Activated naive CD8-positive, alpha-beta T cell treated with anti-CD3 and anti-CD28 coated beads, Interleukin-2, amount 10 ng/mL, durations not matched to agents 7 days and 5 days (primary cell): ENCODE measurements around the gene GNAZ. TPM values are rescaled to one million over a fixed set of nuclear protein-coding genes. Genes with fewer than 3 reads are reported as not detected.

ENCODE experiments used
- ATAC-seq: fragments of 150-1000 bp; cut with Tn5 transposase; one replicate; pipeline ENCODE4 v1.10.0; 2021; ENCODE audit warnings: low read depth, moderate library complexity
- POLR2A ChIA-PET: fragments of 350-600 bp; sonication (Branson Sonifier 250); formaldehyde crosslinking; loops from one replicate; lab custom pipeline; 2021; ENCODE audit warnings: antibody characterized with exemption; lab: Charles Lee
- DNase-seq: peaks from one replicate; pipeline ENCODE4 v3.0.0; 2021
- H3K27ac Mint-ChIP-seq: one replicate; pipeline ENCODE4 v1.8.0; 2022; ENCODE audit warnings: mild to moderate bottlenecking, mixed read lengths
- H3K27me3 Mint-ChIP-seq: one replicate; pipeline ENCODE4 v1.8.0; 2022; ENCODE audit warnings: mild to moderate bottlenecking, moderate library complexity, mixed read lengths
- H3K36me3 Mint-ChIP-seq: one replicate; pipeline ENCODE4 v1.8.0; 2021; ENCODE audit warnings: mild to moderate bottlenecking, mixed read lengths
- H3K4me1 Mint-ChIP-seq: one replicate; pipeline ENCODE4 v1.8.0; 2021; ENCODE audit warnings: mixed read lengths
- H3K4me3 Mint-ChIP-seq: one replicate; pipeline ENCODE4 v1.8.0; 2022; ENCODE audit warnings: mild to moderate bottlenecking, moderate library complexity, mixed read lengths
- H3K9me3 Mint-ChIP-seq: one replicate; pipeline ENCODE4 v1.8.0; 2021; ENCODE audit warnings: mixed read lengths
- total RNA-seq, 2 experiments: library from RNA; stranded (reverse); gene quantifications; one replicate each; pipeline ENCODE4 v1.2.3, GENCODE V29; 2021

Gene GNAZ
- total RNA-seq, 2 experiments from 2014 or later: 0.20 to 0.22 TPM

DNA sequence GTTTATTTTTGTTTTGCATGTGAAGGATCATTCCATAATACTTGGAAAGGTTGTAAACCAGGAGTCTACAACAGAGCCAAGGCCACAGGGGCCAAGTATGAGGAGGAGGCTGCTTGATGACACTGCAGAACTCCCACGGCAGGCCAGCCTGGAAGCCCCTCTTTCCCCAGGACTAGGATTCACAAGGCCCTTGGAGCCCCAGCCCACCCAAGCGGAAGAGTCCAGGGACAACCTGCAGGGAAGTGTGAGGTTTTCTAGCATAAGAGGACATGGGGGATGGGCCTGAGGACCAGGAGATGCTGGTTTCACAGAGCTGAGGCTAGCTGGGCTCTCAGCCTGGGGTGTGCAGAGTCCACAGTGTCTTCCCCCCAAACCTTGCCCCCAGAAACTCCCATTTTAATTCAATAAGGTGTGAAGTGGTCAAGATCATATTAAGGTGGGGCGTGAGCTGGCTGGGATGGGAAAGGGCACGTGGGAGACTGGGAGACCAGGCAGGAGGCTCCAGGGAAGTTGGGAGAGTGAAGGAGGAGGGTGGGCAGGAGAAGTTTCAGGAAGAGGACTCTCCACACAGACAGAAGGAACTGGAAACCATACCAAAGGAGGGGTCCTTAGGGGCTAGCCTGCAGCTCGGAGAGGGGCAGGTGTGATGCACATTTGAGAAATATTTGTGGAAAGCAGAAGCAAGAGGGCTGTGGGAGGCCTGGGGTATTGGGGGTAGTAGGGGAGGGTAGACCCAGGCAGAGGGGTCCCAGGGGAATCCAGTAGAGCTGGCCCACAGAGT is 12.4 kb downstream of the GNAZ start:
- POLR2A ChIA-PET: no interaction called here
- no peak for DNase-seq
- H3K4me1 Mint-ChIP-seq: peaks cover 6% of the 10 kb centered on the region
- no peak for ATAC-seq
- H3K27me3 Mint-ChIP-seq: peaks cover 25% of the 10 kb centered on the region
- H3K9me3 Mint-ChIP-seq: no peaks in the 10 kb centered on the region
- no peak overlapping the region for H3K4me3 Mint-ChIP-seq
- no peaks in the 10 kb centered on the region for H3K36me3 Mint-ChIP-seq
- no peak overlapping the region for H3K27ac Mint-ChIP-seq

DNA sequence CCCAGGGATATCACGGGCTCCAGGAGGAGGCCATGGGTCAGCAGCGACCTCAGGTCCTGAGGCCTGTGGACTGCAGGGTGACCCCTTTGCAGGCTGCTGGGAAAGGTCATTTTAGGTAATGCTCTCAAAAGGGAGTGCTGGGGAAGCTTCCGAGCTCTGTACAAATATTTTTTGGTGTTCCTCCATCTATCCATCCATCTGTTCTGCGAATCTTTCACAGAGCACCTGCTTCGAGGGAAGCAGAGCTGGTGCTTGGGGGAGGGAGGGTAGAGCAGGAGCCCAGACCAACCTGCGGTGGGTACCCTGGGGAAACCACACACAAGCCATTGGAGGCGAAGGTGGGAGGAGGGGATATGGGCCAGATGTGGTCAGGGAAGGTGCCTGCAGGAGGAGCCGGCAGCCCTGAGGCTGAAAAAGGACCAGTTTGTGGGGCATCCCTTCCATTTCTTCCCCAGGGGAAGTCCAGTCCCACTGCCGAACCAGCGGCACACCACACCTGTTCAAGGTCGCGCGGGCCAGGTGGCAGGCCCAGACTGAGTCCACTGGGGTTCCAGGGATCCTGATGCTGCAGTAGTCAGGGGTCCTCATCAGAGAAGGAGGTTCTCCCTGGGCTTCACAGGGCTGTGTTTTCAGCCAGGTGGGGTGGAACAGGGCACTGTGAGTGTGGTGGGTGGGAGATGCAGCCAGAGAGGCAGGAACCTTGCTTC is 13.1 kb downstream of the GNAZ start:
- DNase-seq (no peak), ATAC-seq (no peak)
- peaks cover 25% of the 10 kb centered on the region for H3K27me3 Mint-ChIP-seq
- peaks cover 13% of the 10 kb centered on the region for H3K4me1 Mint-ChIP-seq
- no peak overlapping the region for H3K4me3 Mint-ChIP-seq
- no peaks in the 10 kb centered on the region for H3K36me3 Mint-ChIP-seq
- H3K27ac Mint-ChIP-seq: no peak overlapping the region
- no peaks in the 10 kb centered on the region for H3K9me3 Mint-ChIP-seq
- POLR2A ChIA-PET: no interaction called here

DNA sequence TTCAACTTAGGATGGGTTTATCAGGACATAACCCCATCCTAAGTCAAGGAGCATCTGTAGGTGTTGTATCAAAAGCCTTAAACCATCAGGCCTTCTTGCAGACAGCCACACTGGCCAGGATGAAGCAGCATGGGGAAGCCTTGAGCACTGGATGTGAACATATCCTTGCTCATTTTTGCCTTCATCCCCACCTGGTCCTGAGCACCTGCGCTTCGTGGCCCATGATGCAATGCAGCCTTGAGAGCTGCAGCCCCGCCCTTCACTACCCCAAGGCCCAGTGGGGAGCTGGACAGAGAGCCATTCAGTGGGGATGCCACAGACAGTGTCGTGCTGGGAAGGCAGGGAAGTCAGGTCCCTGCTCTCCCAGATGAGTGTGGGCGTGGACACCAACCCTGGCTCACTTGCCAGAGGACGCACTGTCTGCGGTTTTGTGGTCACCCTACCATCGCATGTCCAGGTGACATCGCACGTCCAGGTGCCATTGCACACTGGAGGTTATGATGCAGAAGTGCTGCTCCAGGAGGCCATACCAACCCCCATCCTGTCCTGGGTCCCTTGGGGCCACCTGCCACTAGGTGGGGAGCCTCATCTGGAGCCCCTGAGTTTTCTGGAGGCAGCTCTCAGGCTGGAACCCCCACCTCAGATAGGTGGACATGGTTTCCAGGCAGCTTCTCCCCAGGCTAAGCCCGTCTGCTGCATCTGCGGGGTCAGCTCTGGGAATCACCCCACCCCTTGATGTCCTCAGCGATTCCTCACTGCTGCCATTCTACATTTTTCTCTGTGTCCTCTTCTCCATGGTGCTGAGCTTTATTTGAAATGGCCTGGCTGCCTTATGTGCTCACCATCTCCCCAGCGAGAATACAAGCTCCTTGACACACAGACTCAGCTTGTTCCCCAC is 14.4 kb downstream of the GNAZ start:
- POLR2A ChIA-PET: no interaction called here
- Mint-ChIP-seq H3K9me3 (no peaks in the 10 kb centered on the region), H3K27me3 (peaks cover 25% of the 10 kb centered on the region), H3K27ac (no peak overlapping the region), H3K4me1 (peaks cover 13% of the 10 kb centered on the region), H3K4me3 (no peak overlapping the region), H3K36me3 (no peaks in the 10 kb centered on the region)
- no peak for DNase-seq
- no peak for ATAC-seq

DNA sequence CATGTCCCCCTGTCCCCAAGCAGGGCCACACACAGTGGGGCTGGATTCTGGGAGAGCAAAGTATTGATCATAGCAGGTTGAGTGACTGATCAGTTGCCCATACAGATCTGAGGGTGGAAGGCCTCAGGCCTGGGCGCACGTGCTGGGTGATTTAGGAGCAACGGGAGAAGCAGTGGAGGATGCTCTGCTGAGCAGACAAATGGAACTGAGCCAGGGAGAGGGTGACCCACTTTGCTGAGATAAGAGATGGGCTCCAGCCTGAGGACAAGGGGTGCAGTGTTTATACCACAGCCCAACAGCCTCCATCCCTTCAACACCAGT is 15.0 kb downstream of the GNAZ start:
- no peak for DNase-seq
- H3K4me3 Mint-ChIP-seq: no peak overlapping the region
- POLR2A ChIA-PET: no interaction called here
- no peaks in the 10 kb centered on the region for H3K36me3 Mint-ChIP-seq
- peaks cover 25% of the 10 kb centered on the region for H3K27me3 Mint-ChIP-seq
- no peak for ATAC-seq
- no peaks in the 10 kb centered on the region for H3K9me3 Mint-ChIP-seq
- H3K27ac Mint-ChIP-seq: no peak overlapping the region
- H3K4me1 Mint-ChIP-seq: peaks cover 13% of the 10 kb centered on the region

DNA sequence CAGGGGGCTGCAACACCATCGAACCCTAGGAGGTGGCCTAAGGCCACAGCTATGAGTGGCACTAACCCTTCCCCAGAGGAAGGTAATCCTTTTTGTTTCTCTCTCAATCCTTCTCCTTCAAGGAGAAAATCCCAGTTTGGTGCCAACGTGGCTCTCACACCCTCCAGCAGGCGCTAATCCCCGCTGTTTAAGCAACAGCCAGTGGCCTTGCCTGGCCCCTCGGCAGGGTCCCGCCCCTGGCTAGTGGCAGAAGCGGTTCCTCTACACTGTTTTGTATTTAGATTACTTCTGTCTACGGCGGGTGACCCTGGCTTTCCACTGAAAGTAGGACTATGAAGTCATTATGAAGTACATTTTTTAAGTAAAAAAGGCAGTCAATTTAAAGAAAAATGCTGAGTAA is 15.5 kb downstream of the GNAZ start:
- DNase-seq (no peak), ATAC-seq (no peak)
- H3K27me3 Mint-ChIP-seq: peaks cover 25% of the 10 kb centered on the region
- H3K27ac Mint-ChIP-seq: no peak overlapping the region
- no peaks in the 10 kb centered on the region for H3K36me3 Mint-ChIP-seq
- H3K4me3 Mint-ChIP-seq: no peak overlapping the region
- peaks cover 12% of the 10 kb centered on the region for H3K4me1 Mint-ChIP-seq
- POLR2A ChIA-PET: no interaction called here
- no peaks in the 10 kb centered on the region for H3K9me3 Mint-ChIP-seq

DNA sequence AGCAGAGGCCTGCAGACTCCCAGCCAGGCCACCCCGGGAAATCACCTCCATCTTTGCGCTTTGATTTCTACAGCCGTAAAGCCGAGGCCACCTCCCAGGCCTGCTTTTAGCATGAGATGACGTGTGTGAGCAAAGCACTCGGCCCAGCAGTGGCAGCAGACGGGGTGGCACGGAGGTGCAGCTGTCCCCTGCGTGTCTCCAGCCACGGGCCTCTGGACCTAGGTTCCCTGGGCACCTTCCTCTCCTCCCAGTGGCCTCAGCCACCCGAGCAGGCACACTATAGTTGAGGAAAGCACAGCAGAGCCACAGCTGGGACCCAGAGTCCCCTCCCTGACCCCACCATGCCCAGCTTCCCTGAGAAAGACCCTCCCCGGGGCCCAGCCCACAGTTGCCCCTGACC is 15.9 kb downstream of the GNAZ start:
- POLR2A ChIA-PET: no interaction called here
- DNase-seq: no peak
- Mint-ChIP-seq H3K27ac (no peak overlapping the region), H3K36me3 (no peaks in the 10 kb centered on the region), H3K9me3 (no peaks in the 10 kb centered on the region), H3K4me3 (no peak overlapping the region), H3K4me1 (peaks cover 11% of the 10 kb centered on the region), H3K27me3 (peaks cover 25% of the 10 kb centered on the region)
- ATAC-seq: no peak

DNA sequence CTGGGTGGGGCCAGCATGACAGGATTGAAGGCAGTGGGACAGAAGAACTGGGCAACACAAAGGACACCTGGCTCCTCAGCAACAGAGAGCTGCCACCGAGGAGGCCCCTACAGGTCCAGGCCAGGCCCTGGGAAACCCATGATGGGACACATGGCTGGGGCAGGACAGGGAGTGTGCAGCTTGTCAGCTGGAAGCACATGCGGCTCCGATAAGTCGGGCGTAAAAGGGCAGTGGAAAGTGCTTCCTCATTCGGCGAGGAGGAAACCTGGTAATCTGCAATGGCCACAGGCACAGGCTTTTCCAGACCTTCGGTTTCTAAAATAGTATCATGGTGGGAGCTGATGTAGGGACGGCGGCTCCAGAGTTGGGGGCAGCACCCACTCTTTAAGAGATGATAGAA is 16.5 kb downstream of the GNAZ start:
- Mint-ChIP-seq H3K27ac (no peak overlapping the region), H3K36me3 (no peaks in the 10 kb centered on the region), H3K4me1 (peaks cover 11% of the 10 kb centered on the region), H3K9me3 (no peaks in the 10 kb centered on the region), H3K4me3 (no peak overlapping the region), H3K27me3 (peaks cover 25% of the 10 kb centered on the region)
- DNase-seq (no peak), ATAC-seq (no peak)
- POLR2A ChIA-PET: no interaction called here

DNA sequence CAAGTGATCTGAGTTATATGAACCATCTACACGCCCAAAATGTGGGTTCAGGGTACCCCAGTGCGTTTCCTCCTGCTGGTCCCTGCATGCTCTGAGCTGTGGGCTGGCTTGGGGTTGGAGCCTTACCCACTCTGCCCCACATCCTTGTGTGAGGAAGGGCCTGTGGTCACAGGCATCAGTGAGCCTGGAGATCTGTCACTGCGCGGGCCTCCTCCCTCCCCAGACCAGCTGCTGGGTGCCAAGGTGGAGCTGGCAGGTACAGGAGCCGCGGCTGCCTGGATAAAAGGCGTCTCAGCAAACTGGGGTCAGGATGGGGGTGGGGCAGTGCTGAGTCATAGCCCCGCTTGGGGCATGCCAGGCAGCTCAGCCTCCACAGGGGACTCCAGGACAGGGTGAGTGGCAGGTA is 17.9 kb downstream of the GNAZ start:
- ATAC-seq: peak; percentile 63
- H3K36me3 Mint-ChIP-seq: no peaks in the 10 kb centered on the region
- H3K4me1 Mint-ChIP-seq: peaks cover 11% of the 10 kb centered on the region
- POLR2A ChIA-PET: no interaction called here
- no peak overlapping the region for H3K27ac Mint-ChIP-seq
- no peaks in the 10 kb centered on the region for H3K9me3 Mint-ChIP-seq
- H3K27me3 Mint-ChIP-seq: peaks cover 20% of the 10 kb centered on the region
- no peak overlapping the region for H3K4me3 Mint-ChIP-seq
- peak; percentile 42 for DNase-seq

DNA sequence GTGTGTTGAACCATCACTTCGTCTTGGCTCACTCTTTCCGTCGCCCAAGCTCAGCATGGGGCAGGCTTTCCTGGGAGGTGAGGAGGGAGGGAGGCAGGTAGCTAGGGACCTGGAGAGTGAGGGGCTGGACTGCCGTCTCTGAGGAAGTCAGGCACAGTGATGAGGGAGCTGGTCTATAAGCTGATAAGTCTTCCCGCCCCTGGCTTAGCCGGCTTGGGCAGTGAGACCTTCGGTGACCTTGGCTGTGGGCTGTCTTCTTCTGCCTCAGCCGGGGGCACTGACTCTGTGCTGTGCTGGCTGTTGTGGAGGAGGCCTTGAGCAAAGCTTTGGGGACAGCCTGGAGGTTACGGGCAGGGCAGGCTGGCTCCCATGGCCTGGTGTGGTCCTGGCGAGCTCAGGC is 18.7 kb downstream of the GNAZ start:
- peaks cover 17% of the 10 kb centered on the region for H3K27me3 Mint-ChIP-seq
- DNase-seq (no peak), ATAC-seq (no peak)
- H3K4me1 Mint-ChIP-seq: peaks cover 11% of the 10 kb centered on the region
- H3K9me3 Mint-ChIP-seq: no peaks in the 10 kb centered on the region
- H3K4me3 Mint-ChIP-seq: no peak overlapping the region
- H3K27ac Mint-ChIP-seq: peak overlapping the region; percentile 23
- H3K36me3 Mint-ChIP-seq: no peaks in the 10 kb centered on the region
- POLR2A ChIA-PET: no interaction called here

DNA sequence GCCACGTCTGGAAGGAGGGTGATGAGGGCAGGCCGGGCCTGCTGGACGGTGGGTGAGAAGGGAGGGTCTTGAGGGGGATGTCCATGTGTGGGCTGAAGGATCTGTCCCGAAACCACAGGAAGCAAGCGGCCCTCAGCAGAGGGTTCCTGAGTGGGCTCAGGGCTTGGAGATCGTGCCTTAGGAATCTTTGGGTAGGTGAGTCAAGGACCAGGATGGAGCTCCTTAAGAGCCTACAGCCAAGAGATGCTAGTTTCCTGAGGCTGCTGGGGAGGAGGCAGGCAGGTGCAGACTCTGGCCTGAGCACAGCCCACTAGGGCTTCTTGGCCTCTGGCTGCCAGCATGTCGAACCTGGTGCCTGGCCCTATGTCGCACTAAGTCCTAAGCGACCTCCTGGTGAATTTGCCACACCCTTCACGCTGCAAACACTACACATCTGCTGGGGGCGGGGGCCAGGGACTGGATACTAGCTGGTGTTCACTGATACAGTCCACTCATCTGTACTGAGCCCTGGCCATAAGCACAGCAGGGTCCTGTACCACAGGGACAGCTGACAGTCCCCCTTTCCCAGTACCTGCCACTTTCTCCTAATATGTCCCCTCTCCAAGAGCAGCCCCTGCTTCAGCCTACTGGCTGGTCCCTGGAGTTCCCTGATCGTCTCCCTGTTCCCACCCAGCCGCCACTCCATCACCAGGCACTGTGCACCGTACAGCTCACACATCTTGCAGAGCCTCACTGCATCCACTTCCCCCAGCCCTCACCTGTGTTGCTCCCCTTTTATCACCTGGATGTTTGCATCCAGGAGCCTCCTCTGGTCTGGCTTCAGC is 19.5 kb downstream of the GNAZ start:
- no peak overlapping the region for H3K4me3 Mint-ChIP-seq
- DNase-seq (no peak), ATAC-seq (no peak)
- no peaks in the 10 kb centered on the region for H3K9me3 Mint-ChIP-seq
- H3K4me1 Mint-ChIP-seq: peaks cover 11% of the 10 kb centered on the region
- peaks cover 17% of the 10 kb centered on the region for H3K27me3 Mint-ChIP-seq
- POLR2A ChIA-PET: no interaction called here
- no peak overlapping the region for H3K27ac Mint-ChIP-seq
- no peaks in the 10 kb centered on the region for H3K36me3 Mint-ChIP-seq

DNA sequence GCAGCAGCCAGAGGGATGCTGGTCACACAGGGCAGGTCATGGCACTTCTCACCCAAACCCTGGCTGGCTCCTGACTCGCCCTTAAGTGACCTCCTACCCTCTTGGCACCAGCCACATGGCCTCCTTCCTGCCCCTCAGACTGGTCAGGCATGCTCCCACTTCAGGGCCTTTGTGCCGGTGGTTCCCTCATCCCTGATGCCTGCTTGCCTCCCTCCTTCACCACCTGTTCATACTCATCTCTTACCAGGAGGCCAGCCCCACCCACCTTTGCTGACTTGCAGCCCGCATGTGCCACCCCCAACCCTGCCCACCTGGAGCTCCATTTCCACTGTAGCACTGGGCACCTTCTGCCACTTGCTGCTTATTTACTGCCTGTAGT is 20.1 kb downstream of the GNAZ start:
- POLR2A ChIA-PET: no interaction called here
- ATAC-seq (no peak), DNase-seq (no peak)
- no peaks in the 10 kb centered on the region for H3K9me3 Mint-ChIP-seq
- no peak overlapping the region for H3K27ac Mint-ChIP-seq
- no peak overlapping the region for H3K4me3 Mint-ChIP-seq
- H3K36me3 Mint-ChIP-seq: no peaks in the 10 kb centered on the region
- peaks cover 14% of the 10 kb centered on the region for H3K27me3 Mint-ChIP-seq
- H3K4me1 Mint-ChIP-seq: peaks cover 11% of the 10 kb centered on the region

DNA sequence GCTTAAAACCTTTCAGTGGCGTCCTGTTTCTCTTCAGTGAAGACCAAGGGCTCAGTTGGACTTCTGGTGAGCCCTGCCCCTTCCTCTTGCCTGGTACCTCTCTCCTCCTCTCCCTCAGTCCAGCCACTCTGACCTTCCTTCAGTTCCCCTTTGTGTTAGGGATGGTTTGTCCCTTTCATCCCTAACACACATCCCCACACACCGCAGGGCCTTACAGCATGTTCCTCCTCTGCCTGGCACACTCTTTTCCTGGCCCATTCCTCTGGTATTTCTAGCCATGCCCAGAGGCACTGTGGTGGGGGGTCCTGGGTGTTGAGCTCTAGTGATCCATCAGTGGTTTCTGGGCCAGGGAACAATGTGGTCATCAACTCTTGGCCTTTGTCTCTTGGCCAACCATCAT is 21.4 kb downstream of the GNAZ start:
- ATAC-seq: no peak
- Mint-ChIP-seq H3K4me3 (no peak overlapping the region), H3K4me1 (peaks cover 11% of the 10 kb centered on the region)

More for the DNA sequence above, 21.4 kb downstream of the GNAZ start:
- POLR2A ChIA-PET: no interaction called here
- Mint-ChIP-seq H3K36me3 (no peaks in the 10 kb centered on the region), H3K27me3 (peaks cover 6% of the 10 kb centered on the region), H3K27ac (no peak overlapping the region), H3K9me3 (no peaks in the 10 kb centered on the region)
- no peak for DNase-seq
